Stomach (tissue), 4 donors: ENCODE data around the gene RAD9A.

ENCODE experiments used
- EP300 ChIP-seq: sonication (generic); formaldehyde crosslinking; IDR thresholded peaks from one replicate; pipeline ENCODE4 v1.6.1; 2017; ENCODE audit warnings: antibody characterized with exemption
- POLR2A ChIP-seq, 4 donors: fragments of 450-650 bp; IDR thresholded peaks; one replicate each; pipeline ENCODE4 v1.6.1; 2016; ENCODE audit warnings: antibody characterized with exemption in 4 of 4, control low read depth in 2 of 4, mild to moderate bottlenecking in 1 of 4, moderate library complexity in 1 of 4
- POLR2AphosphoS5 ChIP-seq, 3 donors: sonication (generic); formaldehyde crosslinking; IDR thresholded peaks; one replicate each; pipeline ENCODE4 v1.6.1; 2016; ENCODE audit warnings: antibody characterized with exemption in 3 of 3
- TF ChIP-seq, protein P1 (sequence below), 7 experiments: fragments of 450-650 bp in 4 of 7; fragments of 200-600 bp in 3 of 7; sonication (generic) in 3 of 7; IDR thresholded peaks; one replicate each; pipeline ENCODE4 v1.5.1; 2016 to 2019; ENCODE audit warnings: antibody characterized with exemption in 7 of 7, control low read depth in 2 of 7, mild to moderate bottlenecking in 1 of 7

DNA sequence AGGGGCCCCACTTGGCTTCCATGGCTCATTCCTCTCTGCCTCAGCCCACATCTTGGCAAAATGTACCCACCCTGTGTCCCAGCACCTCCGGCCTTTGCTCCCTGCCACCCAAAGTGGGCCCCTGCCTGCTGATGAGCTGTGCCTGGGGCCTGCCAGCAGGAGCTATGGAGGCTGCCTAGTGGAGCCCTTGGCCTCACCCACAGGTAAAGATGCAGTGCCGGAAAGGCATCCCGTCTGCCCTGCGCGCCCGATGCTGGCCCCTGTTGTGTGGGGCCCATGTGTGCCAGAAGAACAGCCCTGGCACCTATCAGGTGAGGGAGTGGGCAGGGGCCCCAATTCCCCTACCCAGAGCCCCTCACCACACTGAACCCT, 13.4 kb downstream of the RAD9A start:
- TF ChIP-seq, protein P1, sequence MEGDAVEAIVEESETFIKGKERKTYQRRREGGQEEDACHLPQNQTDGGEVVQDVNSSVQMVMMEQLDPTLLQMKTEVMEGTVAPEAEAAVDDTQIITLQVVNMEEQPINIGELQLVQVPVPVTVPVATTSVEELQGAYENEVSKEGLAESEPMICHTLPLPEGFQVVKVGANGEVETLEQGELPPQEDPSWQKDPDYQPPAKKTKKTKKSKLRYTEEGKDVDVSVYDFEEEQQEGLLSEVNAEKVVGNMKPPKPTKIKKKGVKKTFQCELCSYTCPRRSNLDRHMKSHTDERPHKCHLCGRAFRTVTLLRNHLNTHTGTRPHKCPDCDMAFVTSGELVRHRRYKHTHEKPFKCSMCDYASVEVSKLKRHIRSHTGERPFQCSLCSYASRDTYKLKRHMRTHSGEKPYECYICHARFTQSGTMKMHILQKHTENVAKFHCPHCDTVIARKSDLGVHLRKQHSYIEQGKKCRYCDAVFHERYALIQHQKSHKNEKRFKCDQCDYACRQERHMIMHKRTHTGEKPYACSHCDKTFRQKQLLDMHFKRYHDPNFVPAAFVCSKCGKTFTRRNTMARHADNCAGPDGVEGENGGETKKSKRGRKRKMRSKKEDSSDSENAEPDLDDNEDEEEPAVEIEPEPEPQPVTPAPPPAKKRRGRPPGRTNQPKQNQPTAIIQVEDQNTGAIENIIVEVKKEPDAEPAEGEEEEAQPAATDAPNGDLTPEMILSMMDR (IDR thresholded peaks at IDR 0.05): no peak
- TF ChIP-seq POLR2A (IDR thresholded peaks at IDR 0.05): no peak
- no peak for TF ChIP-seq EP300
- TF ChIP-seq POLR2AphosphoS5 (IDR thresholded peaks at IDR 0.05): no peak
